Measurements from ENCODE around the gene SLC8A2.

GRCh38 chr19:47503130-47503825 lies 31.6 kb upstream of the SLC8A2 start:
- TF ChIP-seq, protein P1, sequence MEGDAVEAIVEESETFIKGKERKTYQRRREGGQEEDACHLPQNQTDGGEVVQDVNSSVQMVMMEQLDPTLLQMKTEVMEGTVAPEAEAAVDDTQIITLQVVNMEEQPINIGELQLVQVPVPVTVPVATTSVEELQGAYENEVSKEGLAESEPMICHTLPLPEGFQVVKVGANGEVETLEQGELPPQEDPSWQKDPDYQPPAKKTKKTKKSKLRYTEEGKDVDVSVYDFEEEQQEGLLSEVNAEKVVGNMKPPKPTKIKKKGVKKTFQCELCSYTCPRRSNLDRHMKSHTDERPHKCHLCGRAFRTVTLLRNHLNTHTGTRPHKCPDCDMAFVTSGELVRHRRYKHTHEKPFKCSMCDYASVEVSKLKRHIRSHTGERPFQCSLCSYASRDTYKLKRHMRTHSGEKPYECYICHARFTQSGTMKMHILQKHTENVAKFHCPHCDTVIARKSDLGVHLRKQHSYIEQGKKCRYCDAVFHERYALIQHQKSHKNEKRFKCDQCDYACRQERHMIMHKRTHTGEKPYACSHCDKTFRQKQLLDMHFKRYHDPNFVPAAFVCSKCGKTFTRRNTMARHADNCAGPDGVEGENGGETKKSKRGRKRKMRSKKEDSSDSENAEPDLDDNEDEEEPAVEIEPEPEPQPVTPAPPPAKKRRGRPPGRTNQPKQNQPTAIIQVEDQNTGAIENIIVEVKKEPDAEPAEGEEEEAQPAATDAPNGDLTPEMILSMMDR (conservative IDR thresholded peaks at IDR 0.05; ENCODE audit: low read depth, low read length): no peak
- TF ChIP-seq BHLHE40 (IDR thresholded peaks at IDR 0.05; ENCODE audit: low read depth, low read length) (no peak), POLR2A (IDR thresholded peaks at IDR 0.05; ENCODE audit: low read depth, low read length) (no peak), RFX5 (IDR thresholded peaks at IDR 0.05; ENCODE audit: low read depth, low read length) (no peak)

Measured in IMR-90 (cell line).